Nephron progenitor cell (in vitro differentiated cells): ENCODE data around the gene ZBTB47.

Source experiments
- DNase-seq: peaks from one replicate; pipeline ENCODE4 v3.0.0; 2021
- H3K27ac Mint-ChIP-seq: 2 replicates; pipeline ENCODE4 v1.8.0; 2021; ENCODE audit warnings: mild to moderate bottlenecking, moderate library complexity, mixed read lengths
- H3K27me3 Mint-ChIP-seq: 2 replicates; pipeline ENCODE4 v1.8.0; 2021; ENCODE audit warnings: mild to moderate bottlenecking, low read depth, mixed read lengths; ENCODE audit not compliant: poor library complexity
- H3K36me3 Mint-ChIP-seq: 2 replicates; pipeline ENCODE4 v1.8.0; 2021; ENCODE audit warnings: low read depth, mixed read lengths
- H3K4me1 Mint-ChIP-seq: 2 replicates; pipeline ENCODE4 v1.8.0; 2021; ENCODE audit warnings: mixed read lengths
- H3K4me3 Mint-ChIP-seq: 2 replicates; pipeline ENCODE4 v1.8.0; 2021; ENCODE audit warnings: mild to moderate bottlenecking, moderate library complexity, mixed read lengths
- H3K9me3 Mint-ChIP-seq: 2 replicates; pipeline ENCODE4 v1.8.0; 2021; ENCODE audit warnings: mild to moderate bottlenecking, moderate library complexity, mixed read lengths
- CTCF ChIP-seq: fragments of 200-600 bp; sonication (generic); IDR thresholded peaks from 2 replicates; pipeline ENCODE4 v1.5.0; 2021; ENCODE audit warnings: antibody characterized with exemption

The ZBTB47 gene

GRCh38 chr3:42665050-42665878, 11.8 kb downstream of the ZBTB47 start:
- no peak for TF ChIP-seq CTCF
- Mint-ChIP-seq H3K27me3 (peaks cover 4% of the 10 kb centered on the region), H3K4me1 (peaks cover 15% of the 10 kb centered on the region), H3K36me3 (no peaks in the 10 kb centered on the region), H3K4me3 (no peak overlapping the region), H3K27ac (peak overlapping the region; percentile 81), H3K9me3 (peaks cover 5% of the 10 kb centered on the region)
- DNase-seq: no peak

GRCh38 chr3:42666022-42666421, 12.5 kb downstream of the ZBTB47 start:
- DNase-seq: no peak
- Mint-ChIP-seq H3K27ac (peak overlapping the region; percentile 81), H3K4me1 (peaks cover 15% of the 10 kb centered on the region), H3K4me3 (no peak overlapping the region), H3K27me3 (peaks cover 3% of the 10 kb centered on the region), H3K9me3 (peaks cover 8% of the 10 kb centered on the region), H3K36me3 (no peaks in the 10 kb centered on the region)
- no peak for TF ChIP-seq CTCF

DNA sequence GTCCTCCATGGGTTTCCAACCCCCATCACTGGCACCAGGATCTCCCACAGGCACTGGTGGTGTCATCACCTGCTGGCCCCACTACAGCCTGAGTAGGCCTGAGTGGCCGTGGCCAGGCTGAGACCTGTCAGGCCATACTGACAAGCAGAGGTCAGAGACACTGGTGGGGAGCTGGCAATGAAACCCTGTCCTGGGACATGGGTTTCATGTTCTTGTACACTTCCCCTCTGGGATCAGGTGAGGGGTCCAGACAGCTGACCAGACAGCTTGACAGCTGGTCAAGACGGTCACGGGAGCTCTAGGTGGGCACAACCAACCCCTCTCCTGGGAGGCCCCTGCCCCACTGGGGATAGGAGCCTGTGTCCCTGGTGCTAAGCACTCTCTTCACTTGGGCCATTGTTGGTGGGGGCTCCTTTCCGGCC, 13.1 kb downstream of the ZBTB47 start:
- no peaks in the 10 kb centered on the region for H3K27me3 Mint-ChIP-seq
- peaks cover 8% of the 10 kb centered on the region for H3K9me3 Mint-ChIP-seq
- peaks cover 15% of the 10 kb centered on the region for H3K4me1 Mint-ChIP-seq
- no peak overlapping the region for H3K4me3 Mint-ChIP-seq
- TF ChIP-seq CTCF: no peak
- no peak overlapping the region for H3K27ac Mint-ChIP-seq
- H3K36me3 Mint-ChIP-seq: no peaks in the 10 kb centered on the region
- no peak for DNase-seq

DNA sequence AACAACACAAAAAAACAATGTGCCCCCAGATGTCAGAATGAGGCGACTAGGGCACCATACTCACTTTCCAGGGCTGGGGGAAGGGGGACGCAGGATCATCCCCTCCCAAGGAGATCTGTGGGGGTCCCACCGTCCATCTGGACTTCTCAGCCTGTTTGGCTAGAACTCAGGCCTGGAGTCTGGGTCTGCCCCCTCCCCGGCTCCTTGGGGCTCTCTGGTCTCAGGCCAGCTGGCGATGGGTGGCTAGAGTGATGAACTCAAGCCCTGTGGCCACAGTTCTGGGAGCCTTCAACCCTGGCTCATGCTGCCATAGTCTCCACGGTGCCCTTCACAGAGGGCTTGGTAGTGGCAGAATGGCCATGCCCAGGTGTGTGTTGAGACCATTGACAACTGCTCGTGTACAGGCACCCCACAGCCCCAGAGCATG, 13.6 kb downstream of the ZBTB47 start:
- TF ChIP-seq CTCF: no peak
- peaks cover 15% of the 10 kb centered on the region for H3K4me1 Mint-ChIP-seq
- DNase-seq: no peak
- no peak overlapping the region for H3K27ac Mint-ChIP-seq
- no peak overlapping the region for H3K4me3 Mint-ChIP-seq
- H3K36me3 Mint-ChIP-seq: no peaks in the 10 kb centered on the region
- peaks cover 8% of the 10 kb centered on the region for H3K9me3 Mint-ChIP-seq
- H3K27me3 Mint-ChIP-seq: no peaks in the 10 kb centered on the region

GRCh38 chr3:42667523-42668412, 14.3 kb downstream of the ZBTB47 start:
- H3K36me3 Mint-ChIP-seq: no peaks in the 10 kb centered on the region
- TF ChIP-seq CTCF: no peak
- no peak overlapping the region for H3K27ac Mint-ChIP-seq
- H3K4me3 Mint-ChIP-seq: no peak overlapping the region
- no peaks in the 10 kb centered on the region for H3K27me3 Mint-ChIP-seq
- H3K9me3 Mint-ChIP-seq: peaks cover 8% of the 10 kb centered on the region
- no peak for DNase-seq
- peaks cover 15% of the 10 kb centered on the region for H3K4me1 Mint-ChIP-seq
